Nephron progenitor cell (in vitro differentiated cells): ENCODE measurements around the gene DENND2D.

ENCODE experiments used
- DNase-seq: peaks from one replicate; pipeline ENCODE4 v3.0.0; 2021
- H3K27ac Mint-ChIP-seq: 2 replicates; pipeline ENCODE4 v1.8.0; 2021; ENCODE audit warnings: mild to moderate bottlenecking, moderate library complexity, mixed read lengths
- H3K27me3 Mint-ChIP-seq: 2 replicates; pipeline ENCODE4 v1.8.0; 2021; ENCODE audit warnings: mild to moderate bottlenecking, low read depth, mixed read lengths; ENCODE audit not compliant: poor library complexity
- H3K36me3 Mint-ChIP-seq: 2 replicates; pipeline ENCODE4 v1.8.0; 2021; ENCODE audit warnings: low read depth, mixed read lengths
- H3K4me1 Mint-ChIP-seq: 2 replicates; pipeline ENCODE4 v1.8.0; 2021; ENCODE audit warnings: mixed read lengths
- H3K4me3 Mint-ChIP-seq: 2 replicates; pipeline ENCODE4 v1.8.0; 2021; ENCODE audit warnings: mild to moderate bottlenecking, moderate library complexity, mixed read lengths
- H3K9me3 Mint-ChIP-seq: 2 replicates; pipeline ENCODE4 v1.8.0; 2021; ENCODE audit warnings: mild to moderate bottlenecking, moderate library complexity, mixed read lengths
- CTCF ChIP-seq: fragments of 200-600 bp; sonication (generic); IDR thresholded peaks from 2 replicates; pipeline ENCODE4 v1.5.0; 2021; ENCODE audit warnings: antibody characterized with exemption

DENND2D gene

GRCh38 chr1:111139324-111139955 lies 61.0 kb downstream of the DENND2D start:
- TF ChIP-seq CTCF = no peak

More at GRCh38 chr1:111139324-111139955, 61.0 kb downstream of the DENND2D start:
- peak; percentile 52 for DNase-seq
- Mint-ChIP-seq H3K4me1 (peaks cover 46% of the 10 kb centered on the region), H3K9me3 (no peaks in the 10 kb centered on the region), H3K4me3 (peak overlapping the region; percentile 98), H3K27ac (peak overlapping the region; percentile 100), H3K27me3 (no peaks in the 10 kb centered on the region), H3K36me3 (peaks cover 24% of the 10 kb centered on the region)
